Esophagus squamous epithelium (tissue), 5 donors: ENCODE data around the gene THY1. TPM values are rescaled to one million over a fixed set of nuclear protein-coding genes. Genes with fewer than 3 reads are reported as not detected.

Experiments
- DNase-seq: peaks from one replicate; lab custom pipeline; 2025; lab: John Stamatoyannopoulos, UW
- H3K27ac ChIP-seq, 4 donors: fragments of 200-600 bp; sonication (generic); one replicate each; pipeline ENCODE4 v1.5.1; 2016 to 2019; ENCODE audit warnings: mild to moderate bottlenecking in 1 of 4
- H3K27me3 ChIP-seq, 4 donors: fragments of 200-600 bp; sonication (generic); 1 replicate in 3 of 4; 2 replicates in 1 of 4; pipeline versions ENCODE4 v1.5.1 to v1.6.0; 2017 to 2021; ENCODE audit warnings: antibody characterized with exemption in 1 of 4
- H3K36me3 ChIP-seq, 3 donors: fragments of 200-600 bp; sonication (generic); one replicate each; pipeline ENCODE4 v1.5.1; 2016 to 2019
- H3K4me1 ChIP-seq, 3 donors: fragments of 200-600 bp; sonication (generic); one replicate each; pipeline ENCODE4 v1.5.1; 2017 to 2019
- H3K4me3 ChIP-seq, 4 donors: fragments of 200-600 bp; sonication (generic); 1 replicate in 3 of 4; 2 replicates in 1 of 4; pipeline ENCODE4 v1.5.1; 2016 to 2019; ENCODE audit warnings: mild to moderate bottlenecking in 2 of 4, moderate library complexity in 1 of 4
- H3K9me3 ChIP-seq, 3 donors: fragments of 200-600 bp; sonication (generic); one replicate each; pipeline ENCODE4 v1.5.1; 2016 to 2019
- CTCF ChIP-seq, 6 experiments: fragments of 450-650 bp in 4 of 6; fragments of 200-600 bp in 2 of 6; sonication (generic) in 2 of 6; IDR thresholded peaks; one replicate each; pipeline ENCODE4 v1.5.1; 2016 to 2019; ENCODE audit warnings: antibody characterized with exemption in 6 of 6, mild to moderate bottlenecking in 4 of 6, moderate library complexity in 4 of 6
- POLR2A ChIP-seq, 4 donors: fragments of 450-650 bp; IDR thresholded peaks; one replicate each; pipeline ENCODE4 v1.6.1; 2017; ENCODE audit warnings: antibody characterized with exemption in 4 of 4, mild to moderate bottlenecking in 4 of 4, moderate library complexity in 3 of 4
- WGBS, 2 donors: methylation state at CpG; one replicate each; pipeline ENCODE4 v1.1.5; 2018; 5-methylcytosine and 5-hydroxymethylcytosine counted together
- intact Hi-C: fragments of 100-400 bp; cut with DNase I; formaldehyde crosslinking; loops from one replicate; pipeline ENCODE4 v1.15.0; 2022
- total RNA-seq, 4 donors: library from RNA; depleted of rRNA; stranded (reverse); fragments of >200 nt; gene quantifications; one replicate each; pipeline ENCODE4 v1.1.0, GENCODE V29; 2016
- donor health status: DM: yes; HTN: yes; CAD: no.

Gene THY1
- total RNA-seq, 4 donors from 2014 or later = 0.57 to 7.6 (median 2.9) TPM

- 57 to 86% methylated on average over 1 of the region's 3 CpGs for WGBS, 2 donors
- no peaks in the 10 kb centered on the region for H3K27me3 ChIP-seq
- DNase-seq = no peak
- H3K36me3 ChIP-seq = no peaks in the 10 kb centered on the region
- H3K9me3 ChIP-seq = peaks cover 0 to 10% (median 0%) of the 10 kb centered on the region in 3 donors
- no peak overlapping the region for H3K4me3 ChIP-seq
- TF ChIP-seq CTCF (IDR thresholded peaks at IDR 0.05) (no peak), POLR2A (IDR thresholded peaks at IDR 0.05) (no peak)
- no peak overlapping the region for H3K27ac ChIP-seq
- peaks cover 8 to 20% (median 12%) of the 10 kb centered on the region in 3 donors for H3K4me1 ChIP-seq
- intact Hi-C loops = no loop called here
Observed at GRCh38 chr11:119469506-119469905, 46.5 kb upstream of the THY1 start.

GRCh38 chr11:119468511-119468910 is 45.5 kb upstream of the THY1 start:
- H3K4me1 ChIP-seq = peaks cover 8 to 17% (median 12%) of the 10 kb centered on the region in 3 donors
- H3K9me3 ChIP-seq = peaks cover 0 to 10% (median 0%) of the 10 kb centered on the region in 3 donors
- no peak overlapping the region for H3K27ac ChIP-seq
- H3K27me3 ChIP-seq = no peaks in the 10 kb centered on the region
- intact Hi-C loops = no loop called here
- TF ChIP-seq CTCF (IDR thresholded peaks at IDR 0.05) (no peak), POLR2A (IDR thresholded peaks at IDR 0.05) (no peak)
- WGBS, 2 donors = 81 to 88% methylated on average over 2 of the region's 2 CpGs
- DNase-seq = no peak
- no peaks in the 10 kb centered on the region for H3K36me3 ChIP-seq
- H3K4me3 ChIP-seq = no peak overlapping the region

GRCh38 chr11:119461229-119461963 is 38.4 kb upstream of the THY1 start:
- intact Hi-C loops = no loop called here
- H3K27ac ChIP-seq = peak overlapping the region in 2 of 4 donors; percentile 13 to 41
- no peaks in the 10 kb centered on the region for H3K27me3 ChIP-seq
- WGBS, 2 donors = 34% methylated on average over 4 of the region's 4 CpGs
- TF ChIP-seq CTCF (IDR thresholded peaks at IDR 0.05) (no peak), POLR2A (IDR thresholded peaks at IDR 0.05) (no peak)
- H3K36me3 ChIP-seq = no peaks in the 10 kb centered on the region
- DNase-seq = no peak
- no peaks in the 10 kb centered on the region for H3K9me3 ChIP-seq
- H3K4me1 ChIP-seq = peaks cover 0 to 5% (median 0%) of the 10 kb centered on the region in 3 donors
- H3K4me3 ChIP-seq = no peak overlapping the region

GRCh38 chr11:119460582-119460981 is 37.6 kb upstream of the THY1 start:
- TF ChIP-seq POLR2A (IDR thresholded peaks at IDR 0.05) (no peak), CTCF (IDR thresholded peaks at IDR 0.05) (no peak)
- Histone ChIP-seq H3K4me3 (no peak overlapping the region), H3K4me1 (peaks cover 0 to 5% (median 0%) of the 10 kb centered on the region in 3 donors), H3K9me3 (no peaks in the 10 kb centered on the region), H3K36me3 (no peaks in the 10 kb centered on the region), H3K27ac (no peak overlapping the region), H3K27me3 (no peaks in the 10 kb centered on the region)
- intact Hi-C loops = no loop called here
- 42 to 55% methylated on average over 4 of the region's 4 CpGs for WGBS, 2 donors
- DNase-seq = no peak

- Histone ChIP-seq H3K27ac (no peak overlapping the region), H3K4me3 (no peak overlapping the region), H3K27me3 (no peaks in the 10 kb centered on the region), H3K4me1 (peaks cover 0 to 5% (median 0%) of the 10 kb centered on the region in 3 donors), H3K36me3 (no peaks in the 10 kb centered on the region), H3K9me3 (no peaks in the 10 kb centered on the region)
- DNase-seq = no peak
- no peak for TF ChIP-seq POLR2A (IDR thresholded peaks at IDR 0.05)
- TF ChIP-seq CTCF (IDR thresholded peaks at IDR 0.05) = no peak
- WGBS, 2 donors = 81 to 84% methylated on average over 10 to 11 of the region's 11 CpGs
- intact Hi-C loops = no loop called here
Observed at GRCh38 chr11:119460097-119460496, 37.1 kb upstream of the THY1 start.
